ENCODE data around the gene ADCY2. TPM values are rescaled to one million over a fixed set of nuclear protein-coding genes. Genes with fewer than 3 reads are reported as not detected.

Gene ADCY2
- total and polyA plus RNA-seq, 2 experiments from 2014 or later: 23.8 to 74.9 TPM

- H3K27me3 Mint-ChIP-seq (ENCODE audit: insufficient read depth, low read depth, poor library complexity): no peaks in the 10 kb centered on the region
- H3K4me1 Mint-ChIP-seq: peaks cover 78% of the 10 kb centered on the region
- peaks cover 70% of the 10 kb centered on the region for H3K4me1 ChIP-seq (ENCODE audit: insufficient read depth)
- peaks cover 53% of the 10 kb centered on the region for H3K36me3 Mint-ChIP-seq (ENCODE audit: low read depth)
- peak overlapping the region; percentile 57 for H3K27ac ChIP-seq (ENCODE audit: low read depth)
- H3K79me2 ChIP-seq (replicated peaks; ENCODE audit: insufficient read depth): peaks cover 94% of the 10 kb centered on the region
- TF ChIP-seq REST (IDR thresholded peaks at IDR 0.05; ENCODE audit: unreplicated experiment): no peak
- TF ChIP-seq NANOG (IDR thresholded peaks at IDR 0.05; ENCODE audit: borderline replicate concordance): no peak
- no peak for TF ChIP-seq JUNB (IDR thresholded peaks at IDR 0.05; ENCODE audit: unreplicated experiment)
- no peak for TF ChIP-seq ZNF462 (CRISPR knock-in tag; IDR thresholded peaks at IDR 0.05)
- no peak for TF ChIP-seq CTCF (conservative IDR thresholded peaks at IDR 0.05; ENCODE audit: low read depth in 2 of 2)
- TF ChIP-seq EZH2 (IDR thresholded peaks at IDR 0.05; ENCODE audit: low read depth, unreplicated experiment): no peak
- TF ChIP-seq CREB1 (CRISPR knock-in tag; IDR thresholded peaks at IDR 0.05; ENCODE audit: low read depth): no peak
- TF ChIP-seq ETS1 (IDR thresholded peaks at IDR 0.05): no peak
- TF ChIP-seq EZH2phosphoT487 (IDR thresholded peaks at IDR 0.05; ENCODE audit: unreplicated experiment): no peak
- no peak for TF ChIP-seq ZNF331 (CRISPR knock-in tag; IDR thresholded peaks at IDR 0.05; ENCODE audit: low read depth)
- no peak for TF ChIP-seq POLR2AphosphoS5 (IDR thresholded peaks at IDR 0.05; ENCODE audit: low read depth)
- H3K9me3 Mint-ChIP-seq: no peaks in the 10 kb centered on the region
- no peak overlapping the region for H2AFZ ChIP-seq
- H3K4me2 ChIP-seq: 0 out of 2 replicates have a peak overlapping the region, but pooled peaks have one; percentile 5
- H3K4me3 Mint-ChIP-seq: no peak overlapping the region
- H3K36me3 ChIP-seq (ENCODE audit: insufficient read depth): peaks cover 7% of the 10 kb centered on the region; the same call in 1 of the 2 replicates
- no peak overlapping the region; the same call in 1 of the 2 replicates for H3K27ac Mint-ChIP-seq
- no peaks in the 10 kb centered on the region for H4K20me1 ChIP-seq (replicated peaks; ENCODE audit: insufficient read depth)
- H3K9me2 ChIP-seq (ENCODE audit: insufficient read depth): no peaks in the 10 kb centered on the region
- no peak for DNase-seq (ENCODE audit: low spot score)
- H3F3A ChIP-seq (replicated peaks; ENCODE audit: low read depth): no peaks in the 10 kb centered on the region; the same call in 1 of the 2 replicates
- no peak overlapping the region for H3K4me3 ChIP-seq
- ATAC-seq: no peak
- no peaks in the 10 kb centered on the region for H3K27me3 ChIP-seq (ENCODE audit: insufficient read depth)
Observed at GRCh38 chr5:7426284-7426683, 30.3 kb downstream of the ADCY2 start.

Measured in GM23338 (cell line).